ENCODE measurements around the gene TLK2.

The TLK2 gene

GRCh38 chr17:62614142-62614541, 135.5 kb downstream of the TLK2 start:
- Histone ChIP-seq H2BK12ac (ENCODE audit: low read length) (no peak overlapping the region), H3K14ac (ENCODE audit: low read length) (no peak overlapping the region), H3K27ac (ENCODE audit: low read depth, low read length) (no peak overlapping the region), H3K36me3 (ENCODE audit: control insufficient read depth in 1 of 2, insufficient read depth in 2 of 2, low read length in 2 of 2) (peaks cover 8 to 32% of the 10 kb centered on the region in 2 experiments), H3K9ac (ENCODE audit: low read length) (no peak overlapping the region), H2BK5ac (ENCODE audit: low read depth, low read length, poor library complexity) (no peak overlapping the region), H3K4me1 (ENCODE audit: control insufficient read depth in 1 of 2, insufficient read depth in 2 of 2, low read length in 2 of 2) (peaks cover 11 to 26% of the 10 kb centered on the region in 2 experiments), H2BK120ac (ENCODE audit: insufficient read depth, low read length, poor library complexity) (no peak overlapping the region), H3K27me3 (ENCODE audit: insufficient read depth, low read length) (no peaks in the 10 kb centered on the region), H4K91ac (ENCODE audit: low read depth, low read length) (no peak overlapping the region), H3K9me3 (ENCODE audit: insufficient read depth, low read depth, low read length) (no peaks in the 10 kb centered on the region), H4K12ac (ENCODE audit: low read depth, low read length) (no peak overlapping the region), H4K8ac (ENCODE audit: low read depth, low read length) (no peak overlapping the region), H2AFZ (ENCODE audit: insufficient read depth, low read length, poor library complexity) (no peak overlapping the region), H2AK5ac (ENCODE audit: low read length) (no peak overlapping the region), H3K4me3 (ENCODE audit: low read depth, low read length) (no peak overlapping the region), H3K23ac (ENCODE audit: low read length) (no peak overlapping the region), H3K18ac (ENCODE audit: low read length) (no peak overlapping the region), H3K4ac (ENCODE audit: low read depth, low read length) (no peak overlapping the region), H3K79me2 (ENCODE audit: control insufficient read depth, insufficient read depth, low read length, poor library complexity) (no peaks in the 10 kb centered on the region), H3K4me2 (ENCODE audit: low read length) (no peak overlapping the region), H3K79me1 (ENCODE audit: low read length) (peaks cover 2% of the 10 kb centered on the region)
- no peak for DNase-seq
- WGBS (ENCODE audit: extremely low coverage, insufficient coverage, insufficient read length): no CpG with 5 or more reads among the region's 6 CpGs

GRCh38 chr17:62615503-62615902, 136.9 kb downstream of the TLK2 start:
- Histone ChIP-seq H3K14ac (ENCODE audit: low read length) (no peak overlapping the region), H3K27me3 (ENCODE audit: insufficient read depth, low read length) (no peaks in the 10 kb centered on the region), H2AK5ac (ENCODE audit: low read length) (no peak overlapping the region), H4K12ac (ENCODE audit: low read depth, low read length) (no peak overlapping the region), H3K36me3 (ENCODE audit: control insufficient read depth in 1 of 2, insufficient read depth in 2 of 2, low read length in 2 of 2) (peaks cover 5 to 23% of the 10 kb centered on the region in 2 experiments), H2BK120ac (ENCODE audit: insufficient read depth, low read length, poor library complexity) (no peak overlapping the region), H3K27ac (ENCODE audit: low read depth, low read length) (no peak overlapping the region), H3K79me1 (ENCODE audit: low read length) (peaks cover 2% of the 10 kb centered on the region), H2BK12ac (ENCODE audit: low read length) (no peak overlapping the region), H3K4me1 (ENCODE audit: control insufficient read depth in 1 of 2, insufficient read depth in 2 of 2, low read length in 2 of 2) (peaks cover 11 to 26% of the 10 kb centered on the region in 2 experiments), H3K4ac (ENCODE audit: low read depth, low read length) (no peak overlapping the region), H4K8ac (ENCODE audit: low read depth, low read length) (no peak overlapping the region), H3K18ac (ENCODE audit: low read length) (peak overlapping the region; percentile 5), H3K9ac (ENCODE audit: low read length) (no peak overlapping the region), H4K91ac (ENCODE audit: low read depth, low read length) (no peak overlapping the region), H3K4me2 (ENCODE audit: low read length) (no peak overlapping the region), H3K79me2 (ENCODE audit: control insufficient read depth, insufficient read depth, low read length, poor library complexity) (no peaks in the 10 kb centered on the region), H2AFZ (ENCODE audit: insufficient read depth, low read length, poor library complexity) (no peak overlapping the region), H3K4me3 (ENCODE audit: low read depth, low read length) (no peak overlapping the region), H3K23ac (ENCODE audit: low read length) (no peak overlapping the region), H3K9me3 (ENCODE audit: insufficient read depth, low read depth, low read length) (no peaks in the 10 kb centered on the region), H2BK5ac (ENCODE audit: low read depth, low read length, poor library complexity) (no peak overlapping the region)
- no CpG with 5 or more reads among the region's 4 CpGs for WGBS (ENCODE audit: extremely low coverage, insufficient coverage, insufficient read length)
- DNase-seq: no peak

GRCh38 chr17:62616993-62617893, 138.6 kb downstream of the TLK2 start:
- Histone ChIP-seq H2AFZ (ENCODE audit: insufficient read depth, low read length, poor library complexity) (no peak overlapping the region), H3K14ac (ENCODE audit: low read length) (no peak overlapping the region), H2BK12ac (ENCODE audit: low read length) (no peak overlapping the region), H3K23ac (ENCODE audit: low read length) (no peak overlapping the region), H3K27ac (ENCODE audit: low read depth, low read length) (peak overlapping the region; percentile 50), H2AK5ac (ENCODE audit: low read length) (no peak overlapping the region), H3K79me2 (ENCODE audit: control insufficient read depth, insufficient read depth, low read length, poor library complexity) (no peaks in the 10 kb centered on the region), H3K9ac (ENCODE audit: low read length) (no peak overlapping the region), H4K91ac (ENCODE audit: low read depth, low read length) (peak overlapping the region; percentile 30), H3K4ac (ENCODE audit: low read depth, low read length) (no peak overlapping the region), H3K4me2 (ENCODE audit: low read length) (peak overlapping the region; percentile 15), H4K8ac (ENCODE audit: low read depth, low read length) (no peak overlapping the region), H3K79me1 (ENCODE audit: low read length) (peaks cover 2% of the 10 kb centered on the region), H4K12ac (ENCODE audit: low read depth, low read length) (no peak overlapping the region), H3K4me3 (ENCODE audit: low read depth, low read length) (no peak overlapping the region), H2BK5ac (ENCODE audit: low read depth, low read length, poor library complexity) (peak overlapping the region; percentile 13), H3K4me1 (ENCODE audit: control insufficient read depth in 1 of 2, insufficient read depth in 2 of 2, low read length in 2 of 2) (peaks cover 11 to 26% of the 10 kb centered on the region in 2 experiments), H3K18ac (ENCODE audit: low read length) (no peak overlapping the region), H3K27me3 (ENCODE audit: insufficient read depth, low read length) (no peaks in the 10 kb centered on the region), H2BK120ac (ENCODE audit: insufficient read depth, low read length, poor library complexity) (no peak overlapping the region), H3K9me3 (ENCODE audit: insufficient read depth, low read depth, low read length) (no peaks in the 10 kb centered on the region), H3K36me3 (ENCODE audit: control insufficient read depth in 1 of 2, insufficient read depth in 2 of 2, low read length in 2 of 2) (peaks cover under 1 to 13% of the 10 kb centered on the region in 2 experiments)
- no CpG with 5 or more reads among the region's 8 CpGs for WGBS (ENCODE audit: extremely low coverage, insufficient coverage, insufficient read length)
- no peak for DNase-seq

GRCh38 chr17:62617894-62618472, 139.4 kb downstream of the TLK2 start:
- H4K8ac ChIP-seq (ENCODE audit: low read depth, low read length): no peak overlapping the region
- H3K9ac ChIP-seq (ENCODE audit: low read length): no peak overlapping the region
- H3K27ac ChIP-seq (ENCODE audit: low read depth, low read length): peak overlapping the region; percentile 29
- no peaks in the 10 kb centered on the region for H3K9me3 ChIP-seq (ENCODE audit: insufficient read depth, low read depth, low read length)
- peaks cover 0 to 14% of the 10 kb centered on the region in 2 experiments for H3K36me3 ChIP-seq (ENCODE audit: control insufficient read depth in 1 of 2, insufficient read depth in 2 of 2, low read length in 2 of 2)
- no peak overlapping the region for H2AK5ac ChIP-seq (ENCODE audit: low read length)
- no CpG with 5 or more reads among the region's 6 CpGs for WGBS (ENCODE audit: extremely low coverage, insufficient coverage, insufficient read length)
- H3K4me2 ChIP-seq (ENCODE audit: low read length): no peak overlapping the region
- H3K79me1 ChIP-seq (ENCODE audit: low read length): peaks cover 2% of the 10 kb centered on the region
- peaks cover 11 to 26% of the 10 kb centered on the region in 2 experiments for H3K4me1 ChIP-seq (ENCODE audit: control insufficient read depth in 1 of 2, insufficient read depth in 2 of 2, low read length in 2 of 2)
- no peak overlapping the region for H3K4me3 ChIP-seq (ENCODE audit: low read depth, low read length)
- H2AFZ ChIP-seq (ENCODE audit: insufficient read depth, low read length, poor library complexity): no peak overlapping the region
- peak overlapping the region; percentile 12 for H2BK120ac ChIP-seq (ENCODE audit: insufficient read depth, low read length, poor library complexity)
- no peak overlapping the region for H4K12ac ChIP-seq (ENCODE audit: low read depth, low read length)
- DNase-seq: no peak
- no peaks in the 10 kb centered on the region for H3K79me2 ChIP-seq (ENCODE audit: control insufficient read depth, insufficient read depth, low read length, poor library complexity)
- H4K91ac ChIP-seq (ENCODE audit: low read depth, low read length): peak overlapping the region; percentile 30
- H3K18ac ChIP-seq (ENCODE audit: low read length): no peak overlapping the region
- no peak overlapping the region for H2BK12ac ChIP-seq (ENCODE audit: low read length)
- no peak overlapping the region for H3K4ac ChIP-seq (ENCODE audit: low read depth, low read length)
- no peak overlapping the region for H3K14ac ChIP-seq (ENCODE audit: low read length)
- peak overlapping the region; percentile 13 for H2BK5ac ChIP-seq (ENCODE audit: low read depth, low read length, poor library complexity)
- H3K27me3 ChIP-seq (ENCODE audit: insufficient read depth, low read length): no peaks in the 10 kb centered on the region
- H3K23ac ChIP-seq (ENCODE audit: low read length): no peak overlapping the region

Measured in trophoblast cell (in vitro differentiated cells and primary cell).